ENCODE results near the gene MRPL27. TPM values are rescaled to one million over a fixed set of nuclear protein-coding genes. Genes with fewer than 3 reads are reported as not detected.

The MRPL27 gene
- 63.6 and 65.9 TPM in 2 replicates for total RNA-seq

GRCh38 chr17:50372758-50373556, at the start of gene MRPL27, which contains the start of gene EME1:
Gene MRPL27, minus strand, starts transcription at chr17:50373184. Its CDS starts 14 bp downstream, at chr17:50373170.
Gene EME1, plus strand, starts transcription at chr17:50373229. Its CDS starts 1,980 bp downstream, at chr17:50375209.

GRCh38 chr17:50397111-50397918, 24.3 kb upstream of the MRPL27 start, which contains the start of gene LRRC59:
Gene LRRC59, minus strand, starts transcription at chr17:50397523. Its CDS starts 206 bp downstream, at chr17:50397317.

GRCh38 chr17:50345432-50346312, 27.3 kb downstream of the MRPL27 start, which contains the start of gene XYLT2:
Gene XYLT2, plus strand, starts transcription at chr17:50346126. Its CDS starts 15 bp downstream, at chr17:50346141.

Small RNA genes within 50 kb of the gene (small RNA-seq; reads per million reads assigned to genes)
- not detected for gene RF00019 (ENCODE audit: low replicate concordance)

Other genes with a start within 250 kb of the MRPL27 start
- 1.8 and 5.0 TPM in 2 replicates for gene SAMD14, start 243.0 kb downstream of the MRPL27 start, total RNA-seq
- gene PPP1R9B, start 222.5 kb downstream of the MRPL27 start, total RNA-seq = 37.6 and 58.0 TPM in 2 replicates
- 2.0 and 5.5 TPM in 2 replicates for gene SGCA, start 207.2 kb downstream of the MRPL27 start, total RNA-seq
- gene COL1A1, start 171.6 kb downstream of the MRPL27 start, total RNA-seq = 2,368 and 3,907 TPM in 2 replicates
- gene TMEM92, start 98.7 kb downstream of the MRPL27 start, total RNA-seq = not detected in 2 replicates
- 54.9 and 112 TPM in 2 replicates for gene XYLT2, start 27.1 kb downstream of the MRPL27 start, total RNA-seq
- 0.66 and 12.0 TPM in 2 replicates for gene EME1, start within 50 bp of the MRPL27 start, total RNA-seq
- gene LRRC59, start 24.3 kb upstream of the MRPL27 start, total RNA-seq = 304 and 332 TPM in 2 replicates
- 11.0 and 40.3 TPM in 2 replicates for gene ACSF2, start 53.0 kb upstream of the MRPL27 start, total RNA-seq
- gene CHAD, start 95.7 kb upstream of the MRPL27 start, total RNA-seq = not detected in 2 replicates
- gene RSAD1, start 105.7 kb upstream of the MRPL27 start, total RNA-seq = 19.0 and 29.2 TPM in 2 replicates
- gene MYCBPAP, start 135.3 kb upstream of the MRPL27 start, total RNA-seq = 0.14 and 0.44 TPM in 2 replicates
- gene EPN3, start 159.6 kb upstream of the MRPL27 start, total RNA-seq = not detected in 2 replicates
- gene SPATA20, start 174.0 kb upstream of the MRPL27 start, total RNA-seq = 87.2 and 99.6 TPM in 2 replicates
- under 0.01 and 0.14 TPM in 2 replicates for gene CACNA1G, start 187.5 kb upstream of the MRPL27 start, total RNA-seq